Measurements from ENCODE around the gene AOPEP. TPM values are rescaled to one million over a fixed set of nuclear protein-coding genes. Genes with fewer than 3 reads are reported as not detected.

AOPEP gene
- total RNA-seq, 1 experiment from 2014 or later = 15.0 TPM

GRCh38 chr9:94714494-94714893, 12.0 kb upstream of the AOPEP start:
- no peaks in the 10 kb centered on the region for H3K27me3 ChIP-seq (ENCODE audit: insufficient read depth, low read length)
- no peak for TF ChIP-seq CTCF (conservative IDR thresholded peaks at IDR 0.05)
- H4K20me1 ChIP-seq (ENCODE audit: control insufficient read depth, insufficient read depth, insufficient read length) = no peaks in the 10 kb centered on the region
- H2BK20ac ChIP-seq (ENCODE audit: low read depth, low read length, poor library complexity, severe bottlenecking) = no peak overlapping the region
- no peaks in the 10 kb centered on the region for H3K23me2 ChIP-seq (ENCODE audit: insufficient read length, low read depth, low read length, poor library complexity, severe bottlenecking)
- no peak overlapping the region for H4K5ac ChIP-seq (ENCODE audit: insufficient read length, low read depth, low read length)
- no peak overlapping the region for H3K4ac ChIP-seq (ENCODE audit: low read depth, low read length)
- no peak overlapping the region for H3K56ac ChIP-seq (ENCODE audit: insufficient read length, low read depth, low read length)
- no peak overlapping the region for H3K27ac ChIP-seq (ENCODE audit: insufficient read length, low read depth, low read length)
- H3K18ac ChIP-seq (ENCODE audit: insufficient read length, low read depth, low read length) = no peak overlapping the region
- H2BK12ac ChIP-seq (ENCODE audit: insufficient read length, low read depth, low read length) = no peak overlapping the region
- no peak overlapping the region for H3K27ac Mint-ChIP-seq
- no peak overlapping the region for H3T11ph ChIP-seq (ENCODE audit: low read length)
- H3K27me3 Mint-ChIP-seq (ENCODE audit: low read depth) = peaks cover 15% of the 10 kb centered on the region
- no peak overlapping the region for H3K23ac ChIP-seq (ENCODE audit: insufficient read length, low read depth, low read length)
- no CpG with 5 or more reads among the region's 4 CpGs for WGBS (ENCODE audit: extremely low coverage, insufficient read length, low lambda C conversion rate)
- H2AK5ac ChIP-seq (ENCODE audit: insufficient read length, low read length) = no peak overlapping the region
- no peak overlapping the region for H4K8ac ChIP-seq (replicated peaks; ENCODE audit: insufficient read length, low read depth, low read length)
- no peak overlapping the region for H3K4me2 ChIP-seq (ENCODE audit: insufficient read depth, insufficient read length, low read length)
- no peaks in the 10 kb centered on the region for H3K79me1 ChIP-seq (ENCODE audit: insufficient read depth, low read depth, low read length, poor library complexity, severe bottlenecking)
- no peak overlapping the region for H2BK5ac ChIP-seq (ENCODE audit: insufficient read length, low read length)
- no peaks in the 10 kb centered on the region for H3K9me3 ChIP-seq (ENCODE audit: control insufficient read depth, low read depth, low read length)
- no peak overlapping the region for H4K91ac ChIP-seq (ENCODE audit: insufficient read length, low read depth, low read length)
- H3K4me1 Mint-ChIP-seq = peaks cover 0 to 4% of the 10 kb centered on the region in 2 experiments; a peak in 1 of 4 replicates
- H3K9ac ChIP-seq (ENCODE audit: extremely low read depth, insufficient read length, low read length) = no peak overlapping the region
- H3K36me3 Mint-ChIP-seq (ENCODE audit: insufficient read depth in 1 of 3, low read depth in 3 of 3) = no peaks in the 10 kb centered on the region
- H2BK120ac ChIP-seq (ENCODE audit: low read depth, low read length, poor library complexity, severe bottlenecking) = no peak overlapping the region
- H3K14ac ChIP-seq (ENCODE audit: insufficient read depth, low read length) = no peak overlapping the region
- no peaks in the 10 kb centered on the region for H3K4me1 ChIP-seq (ENCODE audit: insufficient read depth, low read length)
- H2BK15ac ChIP-seq (ENCODE audit: low read depth, low read length) = no peak overlapping the region
- DNase-seq = no peak
- no peaks in the 10 kb centered on the region for H3K79me2 ChIP-seq (ENCODE audit: insufficient read depth, low read length)
- no peaks in the 10 kb centered on the region for H3K9me3 Mint-ChIP-seq
- no peak overlapping the region for H2AFZ ChIP-seq (ENCODE audit: low read length)
- no peak overlapping the region for H3K4me3 Mint-ChIP-seq
